C4-2B (cell line): ENCODE measurements around the gene NCOA4.

Experiments
- CTCF ChIP-seq: fragments of 450-650 bp; conservative IDR thresholded peaks from 2 replicates; pipeline ENCODE4 v1.5.1; 2017; ENCODE audit warnings: mild to moderate bottlenecking
- ZFX ChIP-seq: fragments of 450-650 bp; IDR thresholded peaks from 2 replicates; pipeline ENCODE4 v1.6.1; 2017

GRCh38 chr10:46060706-46061105 lies 30.3 kb upstream of the NCOA4 start:
- TF ChIP-seq CTCF (no peak), ZFX (no peak)
